Testis (tissue), 3 donors: ENCODE data around the gene ZBED1. TPM values are rescaled to one million over a fixed set of nuclear protein-coding genes. Genes with fewer than 3 reads are reported as not detected.
"Not testable (repeated sequence)": the region's sequence is repeated elsewhere in the genome, so short reads cannot be mapped to it uniquely, and the experiment has no call there.

Source experiments
- DNase-seq: peaks from one replicate; pipeline ENCODE4 v3.0.0-alpha.2; 2019
- H3K27ac ChIP-seq, 2 donors: fragments of 200-600 bp; sonication (generic); one replicate each; pipeline ENCODE4 v1.5.1; 2019
- H3K27me3 ChIP-seq: fragments of 200-600 bp; sonication (generic); one replicate; pipeline ENCODE4 v1.5.1; 2019
- H3K36me3 ChIP-seq: fragments of 200-600 bp; sonication (generic); one replicate; pipeline ENCODE4 v1.5.1; 2017; ENCODE audit warnings: low read depth; ENCODE audit errors: missing control alignments
- H3K4me1 ChIP-seq: fragments of 200-600 bp; sonication (generic); one replicate; pipeline ENCODE4 v1.5.1; 2019
- H3K4me3 ChIP-seq, 2 donors: fragments of 200-600 bp; sonication (generic); one replicate each; pipeline ENCODE4 v1.5.1; 2017 to 2019
- H3K9me3 ChIP-seq: fragments of 200-600 bp; sonication (generic); one replicate; pipeline ENCODE4 v1.5.1; 2017
- POLR2A ChIP-seq: fragments of 450-650 bp; IDR thresholded peaks from one replicate; pipeline ENCODE4 v1.6.1; 2017; ENCODE audit warnings: antibody characterized with exemption, mild to moderate bottlenecking, moderate library complexity
- WGBS, 2 donors: methylation state at CpG; one replicate each; pipeline ENCODE4 v1.1.5; 2018; 5-methylcytosine and 5-hydroxymethylcytosine counted together
- intact Hi-C: fragments of 100-400 bp; cut with DNase I; formaldehyde crosslinking; loops from one replicate; pipeline ENCODE4 v1.15.1; 2023; ENCODE audit warnings: low total_unique reads
- polyA plus RNA-seq: library from polyadenylated mRNA; stranded (reverse); fragments of 350-450 nt; fragmentation: Illumina TruSeq; extraction: RNeasy Lipid Tissue Mini Kit (QIAGEN cat#74804); gene quantifications from one replicate; pipeline ENCODE4 v1.2.3, GENCODE V29; 2014; ENCODE audit warnings: low read depth, low replicate concordance; ENCODE audit not compliant: insufficient read depth
- total RNA-seq, 2 donors: library from RNA; depleted of rRNA; stranded (reverse); fragments of >200 nt; gene quantifications; one replicate each; pipeline ENCODE4 v1.2.3, GENCODE V29; 2016
- TF ChIP-seq, protein P1 (sequence below), 3 experiments: fragments of 450-650 bp in 2 of 3; fragments of 200-600 bp in 1 of 3; sonication (generic) in 1 of 3; IDR thresholded peaks; one replicate each; pipeline ENCODE4 v1.5.1; 2016 to 2019; ENCODE audit warnings: antibody characterized with exemption in 3 of 3, mild to moderate bottlenecking in 2 of 3, moderate library complexity in 1 of 3

ZBED1 gene
- total and polyA plus RNA-seq, 3 donors from 2014 or later: 24.2 to 77.0 (median 47.2) TPM

DNA sequence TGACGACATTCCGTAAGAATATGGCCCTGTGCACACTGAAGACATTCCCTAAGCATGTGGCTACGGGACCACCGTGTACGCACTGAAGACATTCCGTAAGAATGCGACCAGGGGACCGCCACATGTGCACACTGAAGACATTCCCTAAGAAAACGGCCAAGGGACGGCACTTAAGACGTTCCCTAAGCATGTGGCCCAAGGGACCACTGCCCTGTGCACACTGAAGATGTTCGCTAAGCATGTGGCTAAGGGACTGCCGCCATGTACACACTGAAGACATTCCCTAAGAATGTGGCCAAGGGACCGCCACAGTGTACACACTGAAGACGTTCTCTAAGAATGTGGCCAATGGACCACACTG, 21.4 kb downstream of the ZBED1 start:
- no peaks in the 10 kb centered on the region for H3K9me3 ChIP-seq
- H3K27ac ChIP-seq: no peak overlapping the region
- DNase-seq: no peak
- H3K4me1 ChIP-seq: peaks cover 6% of the 10 kb centered on the region
- no peak for TF ChIP-seq POLR2A
- TF ChIP-seq, protein P1, sequence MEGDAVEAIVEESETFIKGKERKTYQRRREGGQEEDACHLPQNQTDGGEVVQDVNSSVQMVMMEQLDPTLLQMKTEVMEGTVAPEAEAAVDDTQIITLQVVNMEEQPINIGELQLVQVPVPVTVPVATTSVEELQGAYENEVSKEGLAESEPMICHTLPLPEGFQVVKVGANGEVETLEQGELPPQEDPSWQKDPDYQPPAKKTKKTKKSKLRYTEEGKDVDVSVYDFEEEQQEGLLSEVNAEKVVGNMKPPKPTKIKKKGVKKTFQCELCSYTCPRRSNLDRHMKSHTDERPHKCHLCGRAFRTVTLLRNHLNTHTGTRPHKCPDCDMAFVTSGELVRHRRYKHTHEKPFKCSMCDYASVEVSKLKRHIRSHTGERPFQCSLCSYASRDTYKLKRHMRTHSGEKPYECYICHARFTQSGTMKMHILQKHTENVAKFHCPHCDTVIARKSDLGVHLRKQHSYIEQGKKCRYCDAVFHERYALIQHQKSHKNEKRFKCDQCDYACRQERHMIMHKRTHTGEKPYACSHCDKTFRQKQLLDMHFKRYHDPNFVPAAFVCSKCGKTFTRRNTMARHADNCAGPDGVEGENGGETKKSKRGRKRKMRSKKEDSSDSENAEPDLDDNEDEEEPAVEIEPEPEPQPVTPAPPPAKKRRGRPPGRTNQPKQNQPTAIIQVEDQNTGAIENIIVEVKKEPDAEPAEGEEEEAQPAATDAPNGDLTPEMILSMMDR (IDR thresholded peaks at IDR 0.05): no peak
- H3K4me3 ChIP-seq: no peak overlapping the region
- no peaks in the 10 kb centered on the region for H3K36me3 ChIP-seq
- intact Hi-C loops: no loop called here
- WGBS, 2 donors: 95 to 98% methylated on average over 12 to 15 of the region's 15 CpGs
- H3K27me3 ChIP-seq: no peaks in the 10 kb centered on the region

- no peak overlapping the region for H3K27ac ChIP-seq
- no peaks in the 10 kb centered on the region for H3K36me3 ChIP-seq
- no peaks in the 10 kb centered on the region for H3K27me3 ChIP-seq
- no peak overlapping the region for H3K4me3 ChIP-seq
- peaks cover 3% of the 10 kb centered on the region for H3K4me1 ChIP-seq
- intact Hi-C loops: no loop called here
- DNase-seq: peak; percentile 62
- WGBS, 2 donors: 85 to 92% methylated on average over 11 to 21 of the region's 21 CpGs
- TF ChIP-seq POLR2A: no peak
- TF ChIP-seq, protein P1 (IDR thresholded peaks at IDR 0.05): no peak
- H3K9me3 ChIP-seq: no peaks in the 10 kb centered on the region
These were observed 22.0 kb downstream of the ZBED1 start for GRCh38 chrX:2478546-2479419.

DNA sequence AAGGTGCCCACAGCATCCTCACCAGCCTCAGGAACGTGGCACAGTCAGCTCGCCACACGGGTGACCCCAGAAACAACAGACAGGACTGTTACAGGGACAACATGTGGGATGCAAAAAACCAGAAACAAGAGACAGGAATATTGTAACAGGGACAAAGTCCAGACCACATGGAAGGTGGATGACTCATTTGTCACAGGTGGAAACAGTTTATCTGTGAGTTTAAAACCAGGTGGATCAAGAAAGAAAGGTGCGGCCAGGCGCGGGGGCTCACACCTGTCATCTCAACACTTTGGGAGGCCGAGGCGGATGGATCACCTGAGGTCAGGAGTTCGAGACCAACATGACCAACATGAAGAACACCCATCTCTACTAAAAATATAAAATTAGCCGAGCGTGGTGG, 23.5 kb downstream of the ZBED1 start:
- H3K36me3 ChIP-seq, H3K27ac ChIP-seq, intact Hi-C loops, H3K27me3 ChIP-seq, H3K4me1 ChIP-seq, DNase-seq, H3K4me3 ChIP-seq, H3K9me3 ChIP-seq: not testable (repeated sequence)
- 94% methylated on average over 11 of the region's 11 CpGs for WGBS, 2 donors

DNA sequence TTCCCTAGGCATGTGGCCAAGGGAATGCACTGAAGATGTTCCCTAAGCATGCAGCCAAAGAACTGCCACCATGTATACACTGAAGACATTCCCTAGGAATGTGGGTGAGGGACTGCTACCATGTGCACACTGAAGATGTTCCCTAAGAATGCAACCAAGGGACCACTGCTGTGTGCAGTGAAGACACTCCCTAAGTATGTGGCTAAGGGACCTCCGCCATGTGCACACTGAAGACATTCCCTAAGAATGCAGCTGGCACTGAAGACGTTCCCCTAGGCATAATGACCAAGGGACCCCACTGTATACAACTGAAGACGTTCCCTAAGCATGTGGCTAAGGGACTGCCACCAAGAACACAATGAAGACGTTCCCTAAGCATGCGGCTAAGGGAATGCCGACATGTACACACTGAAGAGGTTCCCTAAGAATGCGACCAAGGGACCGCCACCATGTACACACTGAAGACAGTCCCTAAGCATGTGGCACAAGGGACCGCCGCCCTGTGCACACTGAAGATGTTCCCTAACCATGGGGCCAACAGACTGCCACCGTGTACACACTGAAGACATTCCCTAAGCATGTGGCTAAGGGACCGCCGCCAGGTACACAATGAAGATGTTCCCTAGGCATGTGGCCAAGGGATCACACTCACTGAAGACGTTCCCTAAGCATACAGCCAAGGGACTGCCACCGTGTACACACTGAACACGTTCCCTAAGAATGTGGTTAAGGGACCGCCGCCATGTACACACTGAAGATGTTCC, 25.6 kb downstream of the ZBED1 start:
- Histone ChIP-seq H3K27me3 (no peaks in the 10 kb centered on the region), H3K4me1 (no peaks in the 10 kb centered on the region), H3K9me3 (no peaks in the 10 kb centered on the region), H3K27ac (no peak overlapping the region), H3K36me3 (no peaks in the 10 kb centered on the region), H3K4me3 (no peak overlapping the region)
- TF ChIP-seq POLR2A: no peak
- TF ChIP-seq, protein P1 (IDR thresholded peaks at IDR 0.05): no peak
- intact Hi-C loops: no loop called here
- peak; percentile 65 for DNase-seq
- 87 to 94% methylated on average over 12 to 18 of the region's 18 CpGs for WGBS, 2 donors

GRCh38 chrX:2474280-2474962, 26.4 kb downstream of the ZBED1 start:
- WGBS, 2 donors: 78 to 88% methylated on average over 20 of the region's 20 CpGs
- peak; percentile 68 for DNase-seq
- TF ChIP-seq, protein P1 (IDR thresholded peaks at IDR 0.05): peak in 1 of 3 experiments; percentile 16
- TF ChIP-seq POLR2A: no peak
- no peak overlapping the region for H3K4me3 ChIP-seq
- no peaks in the 10 kb centered on the region for H3K4me1 ChIP-seq
- H3K27ac ChIP-seq: no peak overlapping the region
- no peaks in the 10 kb centered on the region for H3K9me3 ChIP-seq
- no peaks in the 10 kb centered on the region for H3K36me3 ChIP-seq
- H3K27me3 ChIP-seq: no peaks in the 10 kb centered on the region
- intact Hi-C loops: no loop called here

GRCh38 chrX:2473064-2473463, 27.7 kb downstream of the ZBED1 start:
- H3K27ac ChIP-seq, H3K4me3 ChIP-seq, DNase-seq, intact Hi-C loops, H3K36me3 ChIP-seq, H3K27me3 ChIP-seq, H3K4me1 ChIP-seq, H3K9me3 ChIP-seq: not testable (repeated sequence)
- WGBS, 2 donors: 91% methylated on average over 14 to 15 of the region's 15 CpGs
